IMR-90 (cell line): ENCODE data around the gene PGAP1. TPM values are rescaled to one million over a fixed set of nuclear protein-coding genes. Genes with fewer than 3 reads are reported as not detected.

Experiments
- CHD1 ChIP-seq: IDR thresholded peaks from 2 replicates; pipeline ENCODE4 v1.6.1; 2012; ENCODE audit warnings: low read depth, low read length, improper control_type of control experiment
- NFE2L2 ChIP-seq: fragments of 150-350 bp; IDR thresholded peaks from 2 replicates; pipeline ENCODE4 v1.6.1; 2016; ENCODE audit warnings: low read depth, mild to moderate bottlenecking, low read length
- SMC3 ChIP-seq: fragments of 150-350 bp; IDR thresholded peaks from 2 replicates; pipeline ENCODE4 v1.6.1; 2016; ENCODE audit warnings: low read depth, mild to moderate bottlenecking, antibody characterized with exemption, low read length, moderate library complexity
- polyA plus RNA-seq, 3 experiments: library from polyadenylated mRNA; depleted of rRNA; stranded (reverse); fragments of >200 nt; gene quantifications; 2 replicates each; pipeline ENCODE4 v1.2.3, GENCODE V29; 2012; ENCODE audit warnings: low replicate concordance in 1 of 3
- total RNA-seq: library from RNA; depleted of rRNA; stranded (reverse); fragments of >200 nt; gene quantifications from 2 replicates; pipeline ENCODE4 v1.2.3, GENCODE V29; 2012
- TF ChIP-seq, protein P1 (sequence below): conservative IDR thresholded peaks from 2 replicates; pipeline ENCODE4 v1.5.1; 2012; ENCODE audit warnings: mild to moderate bottlenecking, low read depth, low read length, improper control_type of control experiment

The PGAP1 gene
- total and polyA plus RNA-seq, 2 of the 4 experiments (the other 2 are of a cell fraction): 1.9 to 5.7 TPM

DNA sequence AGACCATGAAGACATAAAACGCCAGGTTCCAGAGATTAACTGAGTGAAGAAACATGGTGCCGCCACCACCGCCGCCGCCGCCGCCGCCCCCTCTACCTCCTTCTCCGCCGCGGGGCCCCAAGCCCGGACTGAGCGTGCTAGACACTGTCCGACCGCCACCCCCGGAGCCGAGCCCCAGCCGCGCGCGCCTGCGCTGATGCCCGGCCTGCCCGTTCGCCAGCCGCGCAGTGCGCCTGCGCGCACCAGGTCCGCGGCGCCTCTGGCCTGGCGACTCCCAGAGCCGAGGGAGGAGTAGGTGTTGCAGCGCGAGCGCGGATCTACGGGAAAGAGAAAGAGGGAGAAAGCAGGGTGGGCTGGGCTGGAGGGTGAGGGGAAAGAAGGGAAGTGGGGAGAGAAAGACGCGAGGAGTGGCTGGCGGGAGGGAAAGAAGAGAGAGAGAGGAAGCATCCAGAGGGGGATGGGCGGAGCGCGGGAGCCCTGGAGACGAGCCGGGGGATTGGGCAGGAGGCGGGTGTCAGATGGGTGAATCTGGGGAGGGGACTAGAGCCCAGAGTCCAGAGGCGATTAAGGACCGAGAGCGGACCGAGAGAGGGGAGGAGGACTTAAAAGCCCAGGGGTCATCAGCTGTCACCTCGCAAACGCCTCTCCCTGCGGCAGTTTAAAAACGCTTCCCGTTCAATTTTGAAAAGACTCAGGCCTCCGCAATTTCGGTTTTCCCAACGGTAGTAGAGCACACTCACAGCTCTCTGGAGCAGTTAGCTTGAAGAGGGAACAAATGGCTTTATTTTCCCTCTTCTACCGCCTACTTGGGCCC is at the start of gene PGAP1 (continued):
- TF ChIP-seq, protein P1, sequence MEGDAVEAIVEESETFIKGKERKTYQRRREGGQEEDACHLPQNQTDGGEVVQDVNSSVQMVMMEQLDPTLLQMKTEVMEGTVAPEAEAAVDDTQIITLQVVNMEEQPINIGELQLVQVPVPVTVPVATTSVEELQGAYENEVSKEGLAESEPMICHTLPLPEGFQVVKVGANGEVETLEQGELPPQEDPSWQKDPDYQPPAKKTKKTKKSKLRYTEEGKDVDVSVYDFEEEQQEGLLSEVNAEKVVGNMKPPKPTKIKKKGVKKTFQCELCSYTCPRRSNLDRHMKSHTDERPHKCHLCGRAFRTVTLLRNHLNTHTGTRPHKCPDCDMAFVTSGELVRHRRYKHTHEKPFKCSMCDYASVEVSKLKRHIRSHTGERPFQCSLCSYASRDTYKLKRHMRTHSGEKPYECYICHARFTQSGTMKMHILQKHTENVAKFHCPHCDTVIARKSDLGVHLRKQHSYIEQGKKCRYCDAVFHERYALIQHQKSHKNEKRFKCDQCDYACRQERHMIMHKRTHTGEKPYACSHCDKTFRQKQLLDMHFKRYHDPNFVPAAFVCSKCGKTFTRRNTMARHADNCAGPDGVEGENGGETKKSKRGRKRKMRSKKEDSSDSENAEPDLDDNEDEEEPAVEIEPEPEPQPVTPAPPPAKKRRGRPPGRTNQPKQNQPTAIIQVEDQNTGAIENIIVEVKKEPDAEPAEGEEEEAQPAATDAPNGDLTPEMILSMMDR: no peak
- TF ChIP-seq SMC3 (no peak), NFE2L2 (no peak), CHD1 (no peak)
